ENCODE results near the gene APOLD1. TPM values are rescaled to one million over a fixed set of nuclear protein-coding genes. Genes with fewer than 3 reads are reported as not detected.
"Not testable (repeated sequence)": the region's sequence is repeated elsewhere in the genome, so short reads cannot be mapped to it uniquely, and the experiment has no call there.

APOLD1 gene
- total RNA-seq, 1 donor from 2014 or later = 5.6 TPM

DNA sequence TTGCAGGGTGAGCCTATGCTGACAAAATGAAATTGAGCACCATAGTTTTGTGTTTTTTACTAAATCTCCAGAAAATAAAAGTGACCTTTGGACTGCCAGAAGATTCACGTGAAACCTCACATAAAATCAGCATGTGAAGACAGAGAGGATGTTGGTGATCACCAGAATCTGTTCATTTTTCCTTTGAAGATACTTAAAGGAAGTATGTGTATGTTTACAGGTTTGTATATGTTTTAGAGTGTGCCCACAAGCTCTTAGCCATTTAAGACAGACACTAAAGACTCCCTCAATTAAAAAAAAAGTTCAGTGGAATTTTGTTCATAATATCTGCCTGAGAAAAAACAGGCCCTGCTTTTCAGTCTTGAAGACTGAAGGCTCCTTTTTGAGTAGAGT lies 53.5 kb downstream of the APOLD1 start:
- Mint-ChIP-seq H3K9me3 (no peaks in the 10 kb centered on the region), H3K27ac (peak overlapping the region; percentile 98), H3K4me1 (ENCODE audit: unreplicated experiment) (no peaks in the 10 kb centered on the region), H3K36me3 (peaks cover 43% of the 10 kb centered on the region), H3K4me3 (no peak overlapping the region), H3K27me3 (no peaks in the 10 kb centered on the region)
- TF ChIP-seq, protein P1, sequence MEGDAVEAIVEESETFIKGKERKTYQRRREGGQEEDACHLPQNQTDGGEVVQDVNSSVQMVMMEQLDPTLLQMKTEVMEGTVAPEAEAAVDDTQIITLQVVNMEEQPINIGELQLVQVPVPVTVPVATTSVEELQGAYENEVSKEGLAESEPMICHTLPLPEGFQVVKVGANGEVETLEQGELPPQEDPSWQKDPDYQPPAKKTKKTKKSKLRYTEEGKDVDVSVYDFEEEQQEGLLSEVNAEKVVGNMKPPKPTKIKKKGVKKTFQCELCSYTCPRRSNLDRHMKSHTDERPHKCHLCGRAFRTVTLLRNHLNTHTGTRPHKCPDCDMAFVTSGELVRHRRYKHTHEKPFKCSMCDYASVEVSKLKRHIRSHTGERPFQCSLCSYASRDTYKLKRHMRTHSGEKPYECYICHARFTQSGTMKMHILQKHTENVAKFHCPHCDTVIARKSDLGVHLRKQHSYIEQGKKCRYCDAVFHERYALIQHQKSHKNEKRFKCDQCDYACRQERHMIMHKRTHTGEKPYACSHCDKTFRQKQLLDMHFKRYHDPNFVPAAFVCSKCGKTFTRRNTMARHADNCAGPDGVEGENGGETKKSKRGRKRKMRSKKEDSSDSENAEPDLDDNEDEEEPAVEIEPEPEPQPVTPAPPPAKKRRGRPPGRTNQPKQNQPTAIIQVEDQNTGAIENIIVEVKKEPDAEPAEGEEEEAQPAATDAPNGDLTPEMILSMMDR (conservative IDR thresholded peaks at IDR 0.05) = no peak
- DNase-seq (ENCODE audit: extremely low spot score, unreplicated experiment) = no peak

DNA sequence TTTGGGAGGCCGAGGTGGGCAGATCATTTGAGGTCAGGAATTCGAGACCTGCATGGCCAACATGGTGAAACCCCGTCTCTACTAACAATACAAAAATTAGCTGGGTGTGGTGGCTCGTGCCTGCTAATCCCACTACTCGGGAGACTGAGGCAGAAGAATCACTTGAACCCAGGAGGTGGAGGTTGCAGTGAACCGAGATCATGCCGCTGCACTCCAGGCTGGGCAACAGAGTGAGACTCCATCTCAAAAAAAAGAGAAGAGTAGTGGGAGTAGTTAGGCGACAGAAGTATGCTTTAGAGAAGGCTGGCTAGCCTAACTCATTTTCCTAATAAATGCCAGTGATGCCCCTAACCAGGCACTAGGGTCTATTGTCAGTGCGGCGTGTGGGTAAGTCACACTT lies 54.0 kb downstream of the APOLD1 start:
- Mint-ChIP-seq H3K27ac (peak overlapping the region; percentile 98), H3K36me3 (peaks cover 42% of the 10 kb centered on the region)
- not testable (repeated sequence) for H3K27me3 Mint-ChIP-seq; DNase-seq (ENCODE audit: extremely low spot score, unreplicated experiment); H3K4me1 Mint-ChIP-seq (ENCODE audit: unreplicated experiment); H3K4me3 Mint-ChIP-seq; H3K9me3 Mint-ChIP-seq

DNA sequence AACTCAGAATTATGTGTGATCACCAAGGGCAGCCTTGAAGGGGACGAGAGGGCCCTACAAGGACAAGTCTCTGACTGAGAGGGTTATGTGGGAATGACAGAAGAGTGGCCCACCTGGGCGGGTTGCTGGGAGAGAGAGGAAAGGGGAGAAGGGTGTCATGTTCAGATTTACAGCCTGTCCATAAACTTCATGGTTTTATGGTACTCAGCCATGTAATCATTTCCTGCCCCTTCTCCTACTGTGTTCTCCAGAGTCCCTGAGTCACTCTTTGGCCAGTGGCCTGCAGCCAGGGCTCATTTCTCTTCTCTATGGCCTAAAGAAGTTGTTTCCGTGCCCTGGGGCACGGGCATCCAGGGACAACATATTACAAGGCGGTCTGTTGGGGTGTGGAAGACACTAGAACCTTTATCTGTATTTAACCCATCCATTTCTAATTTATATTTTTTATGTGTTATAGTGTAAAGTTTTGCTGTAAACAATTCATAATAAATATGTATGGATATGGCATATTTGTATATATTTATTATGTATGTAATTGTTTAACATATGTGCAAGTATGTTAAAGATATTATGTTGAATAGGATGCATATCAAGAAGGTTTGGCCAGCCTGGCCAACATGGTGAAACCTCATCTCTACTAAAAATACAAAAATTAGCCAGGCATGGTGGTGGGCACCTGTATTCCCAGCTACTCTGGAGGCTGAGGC lies 54.6 kb downstream of the APOLD1 start:
- no peaks in the 10 kb centered on the region for H3K9me3 Mint-ChIP-seq
- H3K4me3 Mint-ChIP-seq = peak overlapping the region; percentile 46
- DNase-seq (ENCODE audit: extremely low spot score, unreplicated experiment) = no peak
- TF ChIP-seq, protein P1 (conservative IDR thresholded peaks at IDR 0.05) = no peak
- H3K27ac Mint-ChIP-seq = peak overlapping the region; percentile 59
- peaks cover 37% of the 10 kb centered on the region for H3K36me3 Mint-ChIP-seq
- no peaks in the 10 kb centered on the region for H3K4me1 Mint-ChIP-seq (ENCODE audit: unreplicated experiment)
- no peaks in the 10 kb centered on the region for H3K27me3 Mint-ChIP-seq

DNA sequence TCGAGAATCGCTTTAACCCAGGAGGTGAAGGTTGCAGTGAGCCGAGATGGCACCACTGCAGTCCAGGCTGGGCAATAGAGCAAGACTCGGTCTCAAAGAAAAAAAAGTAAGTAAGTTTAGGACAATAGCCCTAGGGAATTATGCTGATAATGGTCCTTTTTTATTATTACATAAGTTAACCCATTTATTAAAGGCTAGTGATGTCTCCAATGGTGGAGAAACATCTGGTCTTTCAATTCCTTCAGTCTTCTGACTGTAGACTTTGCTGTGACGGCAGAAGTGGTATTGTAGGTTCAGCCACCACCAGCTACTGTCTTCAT lies 55.1 kb downstream of the APOLD1 start:
- Mint-ChIP-seq H3K9me3 (no peaks in the 10 kb centered on the region), H3K4me3 (no peak overlapping the region), H3K36me3 (peaks cover 32% of the 10 kb centered on the region), H3K4me1 (ENCODE audit: unreplicated experiment) (no peaks in the 10 kb centered on the region), H3K27ac (no peak overlapping the region), H3K27me3 (no peaks in the 10 kb centered on the region)
- TF ChIP-seq, protein P1 (conservative IDR thresholded peaks at IDR 0.05) = no peak
- DNase-seq (ENCODE audit: extremely low spot score, unreplicated experiment) = no peak

Small RNA genes lying within 50 kb of the gene (microRNA-seq; reads per million reads assigned to microRNA genes)
- not detected for gene MIR613

Other genes starting within 250 kb of the APOLD1 start
- gene DUSP16, start 222.8 kb upstream of the APOLD1 start, total RNA-seq (ENCODE audit: low replicate concordance) = 52.1 and 240 TPM in 2 replicates
- 11.9 and 21.4 TPM in 2 replicates for gene CREBL2, start 173.8 kb upstream of the APOLD1 start, total RNA-seq (ENCODE audit: low replicate concordance)
- gene GPR19, start 89.5 kb upstream of the APOLD1 start, total RNA-seq (ENCODE audit: low replicate concordance) = 1.6 and 3.6 TPM in 2 replicates
- gene CDKN1B, start 68.3 kb upstream of the APOLD1 start, total RNA-seq (ENCODE audit: low replicate concordance) = 49.6 and 85.5 TPM in 2 replicates
- gene DDX47, start 27.7 kb downstream of the APOLD1 start, total RNA-seq (ENCODE audit: low replicate concordance) = 73.0 and 142 TPM in 2 replicates
- gene GPRC5A, start 105.9 kb downstream of the APOLD1 start, total RNA-seq (ENCODE audit: low replicate concordance) = 152 and 1,119 TPM in 2 replicates
- gene GPRC5D, start 166.5 kb downstream of the APOLD1 start, total RNA-seq (ENCODE audit: low replicate concordance) = 5.5 TPM in 1 of 2 replicates, not detected in the other
- 66.4 and 146 TPM in 2 replicates for gene HEBP1, start 214.6 kb downstream of the APOLD1 start, total RNA-seq (ENCODE audit: low replicate concordance)

Data from type B pancreatic cell (in vitro differentiated cells).